Lower leg skin (tissue), 3 donors: ENCODE results near the gene HPDL.

ENCODE experiments used
- CTCF ChIP-seq, 3 donors: fragments of 450-650 bp; IDR thresholded peaks; one replicate each; pipeline ENCODE4 v1.5.1; 2016; ENCODE audit warnings: antibody characterized with exemption in 3 of 3, mild to moderate bottlenecking in 3 of 3, moderate library complexity in 2 of 3
- POLR2A ChIP-seq, 2 donors: fragments of 450-650 bp; IDR thresholded peaks; one replicate each; pipeline ENCODE4 v1.6.1; 2016 to 2017; ENCODE audit warnings: antibody characterized with exemption in 2 of 2, mild to moderate bottlenecking in 1 of 2, moderate library complexity in 1 of 2

- TF ChIP-seq CTCF (IDR thresholded peaks at IDR 0.05) (no peak), POLR2A (IDR thresholded peaks at IDR 0.05) (no peak)
Measured at GRCh38 chr1:45317166-45317565, 9.5 kb upstream of the HPDL start.
